ENCODE measurements around the gene PDCD2. TPM values are rescaled to one million over a fixed set of nuclear protein-coding genes. Genes with fewer than 3 reads are reported as not detected.

The PDCD2 gene
- total and polyA plus RNA-seq, 9 of the 15 experiments (the other 6 are each of a cell fraction or from before 2014, with no cell fraction given) = 67.3 to 430 (median 318) TPM

- TF ChIP-seq ZNF518B (CRISPR knock-in tag; IDR thresholded peaks at IDR 0.05) (no peak), E2F5 (CRISPR knock-in tag; IDR thresholded peaks at IDR 0.05) (no peak), ZNF561 (CRISPR knock-in tag; conservative IDR thresholded peaks at IDR 0.05) (no peak), MECOM (CRISPR knock-in tag; IDR thresholded peaks at IDR 0.05) (no peak), TFAP4 (CRISPR knock-in tag; IDR thresholded peaks at IDR 0.05; ENCODE audit: borderline replicate concordance) (no peak), KDM2B (CRISPR knock-in tag; IDR thresholded peaks at IDR 0.05) (no peak), RNF2 (IDR thresholded peaks at IDR 0.05) (no peak), NFYB (IDR thresholded peaks at IDR 0.05; ENCODE audit: extremely low read depth, insufficient read length) (no peak), NCOA4 (IDR thresholded peaks at IDR 0.05; ENCODE audit: partially characterized antibody) (no peak)
These were observed 22.9 kb downstream of the PDCD2 start (continued) for GRCh38 chr6:170561555-170561954.

Measured in K562 (cell line).